GM19025 (cell line): ENCODE data around the gene PNPLA6.
"Not testable (repeated sequence)": the region's sequence is repeated elsewhere in the genome, so short reads cannot be mapped to it uniquely, and the experiment has no call there.

Experiments used
- ATAC-seq: cut with Tn5 transposase; IDR thresholded peaks from one replicate; pipeline ENCODE4 v1.9.1; 2021; ENCODE audit warnings: mild to moderate bottlenecking, low read depth, moderate library complexity; ENCODE audit not compliant: unreplicated experiment

PNPLA6 gene

DNA sequence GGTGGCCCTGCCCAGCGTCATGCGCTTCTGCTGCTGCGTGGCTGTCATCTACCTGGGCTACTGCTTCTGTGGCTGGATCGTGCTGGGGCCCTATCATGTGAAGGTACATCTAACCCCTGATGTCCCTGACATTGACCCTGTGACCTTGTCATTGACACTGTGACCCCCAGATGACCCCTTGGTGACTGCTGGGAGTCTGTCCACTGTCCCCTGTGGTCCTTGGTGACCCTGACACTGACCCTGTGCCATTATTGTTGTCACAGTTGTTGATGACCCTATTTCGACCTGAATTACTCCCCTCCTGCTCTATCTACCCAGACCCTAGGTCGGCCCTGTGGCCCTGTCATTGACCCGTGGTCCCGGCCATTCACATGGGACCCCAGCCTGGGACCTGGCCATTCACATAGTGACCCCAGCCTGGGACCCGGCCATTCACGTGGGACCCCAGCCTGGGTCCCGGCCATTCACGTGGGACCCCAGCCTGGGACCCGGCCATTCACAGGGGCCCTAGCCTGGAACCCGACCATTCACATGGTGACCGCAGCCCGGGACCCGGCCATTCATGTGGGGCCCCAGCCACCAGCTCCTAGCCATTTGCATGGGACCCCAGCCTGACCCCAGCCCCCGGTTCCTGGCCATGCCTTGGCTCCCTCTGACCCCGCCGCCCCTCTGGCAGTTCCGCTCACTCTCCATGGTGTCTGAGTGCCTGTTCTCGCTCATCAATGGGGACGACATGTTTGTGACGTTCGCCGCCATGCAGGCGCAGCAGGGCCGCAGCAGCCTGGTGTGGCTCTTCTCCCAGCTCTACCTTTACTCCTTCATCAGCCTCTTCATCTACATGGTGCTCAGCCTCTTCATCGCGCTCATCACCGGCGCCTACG is 5.7 kb upstream of the PNPLA6 start:
- no peak for ATAC-seq

GRCh38 chr19:7533281-7533885 is 2.1 kb upstream of the PNPLA6 start:
- no peak for ATAC-seq

DNA sequence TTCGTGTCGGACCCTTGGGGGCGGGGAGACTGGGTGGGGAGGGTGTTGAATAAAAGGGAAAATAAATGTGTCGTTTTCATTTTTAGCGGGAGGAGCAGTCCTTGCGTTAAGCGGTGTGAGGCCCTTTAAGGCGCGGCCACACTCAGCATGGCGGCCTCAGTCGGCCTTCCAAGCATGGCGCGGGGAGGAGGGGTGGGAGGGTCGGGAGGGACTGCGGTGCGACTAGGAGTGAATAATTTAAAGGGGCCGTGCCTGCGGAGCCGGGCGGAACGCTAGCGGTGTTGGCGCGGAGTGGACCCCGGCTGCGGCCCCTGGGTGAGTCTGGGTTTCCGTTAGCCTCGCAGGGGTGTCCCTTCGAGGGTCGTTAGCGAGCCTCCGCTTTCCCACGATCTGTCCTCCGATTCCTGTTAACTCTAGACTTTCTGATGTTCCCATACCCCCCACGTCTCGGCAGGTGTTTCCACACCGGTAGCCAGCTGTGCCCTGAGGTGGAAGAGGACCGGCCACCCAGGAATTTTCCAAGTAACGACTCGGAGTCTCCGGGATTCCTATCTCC is 1.5 kb upstream of the PNPLA6 start:
- no peak for ATAC-seq

GRCh38 chr19:7534531-7535046 is 928 bp upstream of the PNPLA6 start:
- ATAC-seq: no peak

DNA sequence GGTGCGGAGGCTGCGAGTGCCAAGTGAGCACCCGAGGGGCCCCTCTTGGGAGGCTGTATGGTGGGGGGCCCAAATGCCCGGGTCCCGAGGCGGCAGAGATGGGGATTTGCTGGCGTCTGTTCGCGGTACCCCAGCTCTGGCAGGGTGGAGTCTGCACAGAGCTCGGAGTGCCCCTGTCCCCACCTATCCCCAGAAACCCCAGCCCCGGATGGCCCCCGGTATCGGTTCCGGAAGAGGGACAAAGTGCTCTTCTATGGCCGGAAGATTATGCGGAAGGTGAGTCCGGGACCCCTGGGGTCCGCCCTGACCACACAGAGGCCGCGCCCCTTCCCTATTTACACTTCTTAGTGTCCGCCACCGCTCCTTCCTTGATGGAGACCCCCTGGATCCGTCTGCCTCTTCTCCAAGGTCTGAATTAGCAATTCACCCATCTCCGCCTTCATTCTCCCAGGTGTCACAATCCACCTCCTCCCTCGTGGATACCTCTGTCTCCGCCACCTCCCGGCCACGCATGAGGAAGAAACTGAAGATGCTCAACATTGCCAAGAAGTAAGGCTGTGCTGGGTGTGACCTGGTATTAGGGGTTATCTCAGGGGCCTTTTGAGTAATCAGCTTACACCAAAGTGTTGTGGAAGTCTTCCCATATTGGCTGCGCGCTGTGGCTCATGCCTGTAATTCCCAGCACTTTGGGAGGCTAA is 630 bp downstream of the PNPLA6 start:
- no peak for ATAC-seq

DNA sequence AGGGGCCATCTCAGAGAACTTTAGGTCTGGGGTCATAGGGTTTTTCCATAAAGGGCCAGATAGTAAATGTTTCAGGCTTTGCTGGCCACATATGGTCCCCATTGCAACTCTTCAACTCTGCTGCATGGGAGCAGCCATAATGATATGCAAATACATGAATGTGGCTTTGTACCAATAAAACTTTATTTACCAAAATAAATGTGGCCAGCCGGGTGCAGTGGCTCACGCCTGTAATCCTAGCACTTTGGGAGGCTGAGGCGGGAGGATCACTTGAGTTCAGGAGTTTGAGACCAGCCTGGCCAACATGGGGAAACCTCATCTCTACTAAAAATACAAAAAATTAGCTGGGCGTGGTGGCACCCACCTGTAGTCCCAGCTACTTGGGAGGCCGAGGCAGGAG is 3.5 kb downstream of the PNPLA6 start:
- ATAC-seq: not testable (repeated sequence)

DNA sequence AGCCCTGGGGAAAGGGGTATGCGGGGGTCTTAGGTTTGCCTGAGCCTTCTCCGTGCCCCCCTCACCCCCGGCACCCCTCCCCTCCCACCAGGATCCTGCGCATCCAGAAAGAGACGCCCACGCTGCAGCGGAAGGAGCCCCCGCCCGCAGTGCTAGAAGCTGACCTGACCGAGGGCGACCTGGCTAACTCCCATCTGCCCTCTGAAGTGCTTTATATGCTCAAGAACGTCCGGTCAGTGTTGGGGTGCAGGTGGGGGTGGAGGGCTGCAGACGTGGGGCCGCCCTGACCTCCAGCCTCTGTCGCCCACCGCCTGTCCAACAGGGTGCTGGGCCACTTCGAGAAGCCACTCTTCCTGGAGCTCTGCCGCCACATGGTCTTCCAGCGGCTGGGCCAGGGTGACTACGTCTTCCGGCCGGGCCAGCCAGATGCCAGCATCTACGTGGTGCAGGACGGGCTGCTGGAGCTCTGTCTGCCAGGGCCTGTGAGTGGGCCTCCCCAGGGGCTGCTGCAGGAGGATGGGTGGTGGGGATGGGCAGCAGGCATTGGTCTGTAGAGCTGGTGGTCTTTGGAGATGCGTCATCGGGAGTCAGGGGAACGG is 4.4 kb downstream of the PNPLA6 start:
- ATAC-seq: no peak

- ATAC-seq: no peak
Measured at GRCh38 chr19:7540761-7541474, 5.4 kb downstream of the PNPLA6 start.

GRCh38 chr19:7541475-7541824 is 5.9 kb downstream of the PNPLA6 start:
- ATAC-seq: no peak

DNA sequence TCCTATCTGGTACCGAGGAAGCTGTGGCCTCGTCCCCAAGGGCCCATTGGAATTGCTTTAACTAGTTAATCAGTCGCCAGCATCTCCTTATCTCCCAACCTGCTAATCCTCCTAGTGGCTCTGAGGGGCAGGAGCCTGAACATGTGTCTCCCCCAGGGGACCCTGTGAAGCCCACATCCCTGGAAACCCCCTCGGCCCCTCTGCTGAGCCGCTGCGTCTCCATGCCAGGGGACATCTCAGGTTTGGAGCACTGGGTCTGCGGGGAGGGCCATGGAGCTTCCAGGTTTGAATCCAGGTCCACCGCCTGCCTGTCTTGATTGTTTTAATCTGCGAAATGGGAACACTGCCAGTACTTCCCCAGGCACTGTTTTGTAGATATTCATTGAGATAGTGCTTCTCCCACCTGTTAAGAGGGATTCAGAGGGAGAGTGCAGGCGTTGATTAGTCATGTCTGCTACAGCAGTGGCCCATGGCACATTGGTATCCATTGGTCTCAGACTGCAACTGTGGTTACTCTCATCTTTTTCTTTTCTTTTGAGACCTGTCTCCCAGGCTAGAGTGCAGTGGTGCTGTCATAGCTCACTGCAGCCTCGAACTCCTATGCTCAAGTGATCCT is 6.4 kb downstream of the PNPLA6 start:
- no peak for ATAC-seq

DNA sequence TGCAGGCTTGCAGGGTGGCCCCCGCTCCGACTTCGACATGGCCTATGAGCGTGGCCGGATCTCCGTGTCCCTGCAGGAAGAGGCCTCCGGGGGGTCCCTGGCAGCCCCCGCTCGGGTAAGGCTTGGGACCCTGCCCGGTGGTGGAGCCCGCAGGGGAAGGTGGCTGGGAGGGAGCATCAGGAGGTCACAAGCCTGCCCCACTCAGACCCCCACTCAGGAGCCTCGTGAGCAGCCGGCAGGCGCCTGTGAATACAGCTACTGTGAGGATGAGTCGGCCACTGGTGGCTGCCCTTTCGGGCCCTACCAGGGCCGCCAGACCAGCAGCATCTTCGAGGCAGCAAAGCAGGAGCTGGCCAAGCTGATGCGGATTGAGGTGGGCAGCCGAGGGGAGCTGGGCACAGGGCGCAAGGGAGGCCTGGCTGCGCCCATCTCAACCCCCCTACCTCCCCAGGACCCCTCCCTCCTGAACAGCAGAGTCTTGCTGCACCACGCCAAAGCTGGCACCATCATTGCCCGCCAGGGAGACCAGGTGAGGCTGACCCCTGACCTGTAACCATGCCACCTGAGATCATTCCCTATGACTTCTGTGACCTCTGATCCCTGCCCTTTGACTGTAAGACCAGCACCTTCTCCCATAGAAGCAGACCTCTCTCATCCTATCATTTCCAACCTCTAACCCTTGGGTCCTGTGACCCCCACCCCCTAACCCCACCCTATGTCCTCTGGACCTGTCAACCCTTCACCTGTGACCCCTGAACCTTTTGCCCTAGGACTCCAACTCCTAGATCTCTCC is 7.2 kb downstream of the PNPLA6 start:
- no peak for ATAC-seq

GRCh38 chr19:7544626-7545025 is 9.1 kb downstream of the PNPLA6 start:
- ATAC-seq: no peak

DNA sequence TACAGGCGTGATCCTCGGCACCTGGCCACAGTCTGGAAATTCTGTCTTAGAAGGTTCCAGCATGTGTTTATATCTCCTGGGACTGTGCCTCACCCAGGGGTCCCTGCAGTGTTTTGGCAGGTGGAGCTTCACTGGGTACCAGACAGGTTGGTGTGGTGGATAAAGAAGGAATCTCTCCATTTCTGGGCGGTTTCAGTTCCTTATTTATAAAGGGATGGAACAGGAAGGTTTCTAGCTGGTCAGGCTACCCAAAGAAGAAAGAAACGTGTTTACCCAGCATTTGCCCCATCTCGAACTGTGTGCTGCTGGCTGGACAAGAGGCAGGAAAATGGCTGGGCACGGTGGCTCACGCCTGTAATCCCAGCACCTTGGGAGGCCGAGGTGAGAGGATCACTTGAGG is 9.8 kb downstream of the PNPLA6 start:
- no peak for ATAC-seq

DNA sequence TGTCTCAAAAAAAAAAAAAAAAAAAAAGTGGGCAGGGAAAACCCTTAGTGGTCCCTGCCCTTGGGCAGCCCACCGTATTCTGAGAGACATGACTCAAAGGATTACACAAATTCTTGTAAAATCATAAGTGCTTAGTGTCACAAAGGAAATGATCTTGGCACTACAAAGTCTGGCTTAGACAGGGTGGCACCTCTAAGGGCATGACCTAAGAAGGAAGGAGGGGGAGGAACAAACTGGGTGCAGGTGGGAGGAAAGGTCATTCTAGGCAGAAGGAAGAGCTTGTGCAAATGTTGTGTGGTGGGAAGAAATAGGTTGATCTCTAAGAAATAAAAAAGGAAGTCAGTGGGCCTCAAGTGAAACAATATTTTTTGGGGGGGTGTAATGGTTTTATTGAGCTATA is 10.4 kb downstream of the PNPLA6 start:
- ATAC-seq: no peak

DNA sequence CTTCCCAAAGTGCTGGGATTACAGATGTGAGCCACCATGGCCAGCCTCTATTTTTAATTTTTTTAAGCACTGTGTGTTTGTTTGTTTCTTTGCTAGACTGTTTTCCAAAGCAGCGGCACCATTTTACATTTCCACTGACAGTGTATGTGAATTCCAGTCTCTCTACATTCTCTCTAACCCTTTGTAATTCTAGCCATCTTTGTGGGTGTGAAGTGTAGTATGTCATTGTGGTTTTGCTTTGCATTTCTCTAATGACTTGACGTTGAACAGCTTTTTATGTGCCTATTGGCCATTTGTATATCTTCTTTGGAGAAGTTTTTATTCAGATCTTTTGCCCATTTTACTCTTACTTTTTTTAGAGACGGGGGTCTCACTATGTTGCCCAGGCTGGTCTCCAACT is 11.6 kb downstream of the PNPLA6 start:
- no peak for ATAC-seq

DNA sequence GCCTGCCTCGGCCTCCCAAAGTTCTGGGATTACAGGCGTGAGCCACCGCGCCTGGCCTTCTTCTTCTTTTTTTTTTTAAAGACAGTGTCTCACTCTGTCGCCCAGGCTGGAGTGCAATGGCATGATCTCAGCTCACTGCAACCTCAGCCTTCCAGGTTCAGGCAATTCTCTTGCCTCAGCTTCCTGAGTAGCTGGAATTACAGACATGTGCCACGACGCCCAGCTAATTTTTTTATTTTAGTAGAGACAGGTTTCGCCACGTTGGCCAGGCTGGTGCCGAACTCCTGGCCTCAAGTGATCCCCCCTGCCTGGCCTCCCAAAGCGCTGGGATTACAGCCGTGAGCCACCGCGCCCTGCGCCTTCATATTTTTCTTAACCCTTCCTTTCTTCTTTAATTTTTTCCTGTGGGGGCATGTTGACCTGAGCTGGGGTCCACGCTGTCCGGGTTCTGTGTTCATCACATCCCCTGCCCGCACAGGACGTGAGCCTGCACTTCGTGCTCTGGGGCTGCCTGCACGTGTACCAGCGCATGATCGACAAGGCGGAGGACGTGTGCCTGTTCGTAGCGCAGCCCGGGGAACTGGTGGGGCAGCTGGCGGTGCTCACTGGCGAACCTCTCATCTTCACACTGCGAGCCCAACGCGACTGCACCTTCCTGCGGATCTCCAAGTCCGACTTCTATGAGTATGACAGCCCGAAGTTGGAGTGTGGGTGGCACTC is 14.1 kb downstream of the PNPLA6 start:
- no peak for ATAC-seq

DNA sequence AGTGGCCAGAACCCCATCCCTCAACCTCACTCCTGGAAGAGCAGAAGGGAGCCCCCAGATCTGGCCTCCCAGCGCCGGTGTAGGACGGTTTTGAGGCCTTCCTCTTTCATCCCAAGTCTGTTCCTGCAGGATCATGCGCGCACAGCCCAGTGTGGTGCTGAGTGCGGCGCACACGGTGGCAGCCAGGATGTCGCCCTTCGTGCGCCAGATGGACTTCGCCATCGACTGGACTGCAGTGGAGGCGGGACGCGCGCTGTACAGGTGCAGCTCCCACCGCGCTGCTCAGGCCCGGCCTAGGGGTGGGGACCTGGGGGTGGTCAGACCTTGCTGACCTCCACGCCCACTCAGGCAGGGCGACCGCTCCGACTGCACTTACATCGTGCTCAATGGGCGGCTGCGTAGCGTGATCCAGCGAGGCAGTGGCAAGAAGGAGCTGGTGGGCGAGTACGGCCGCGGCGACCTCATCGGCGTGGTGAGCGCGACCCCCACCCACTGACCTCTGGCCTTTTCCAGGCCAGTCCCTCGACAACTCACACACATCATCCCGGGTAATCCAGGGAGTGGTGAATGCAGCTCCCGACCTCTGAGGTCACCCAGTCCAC is 14.8 kb downstream of the PNPLA6 start:
- ATAC-seq: no peak
